ENCODE data around the gene BIRC6. TPM values are rescaled to one million over a fixed set of nuclear protein-coding genes. Genes with fewer than 3 reads are reported as not detected.
A peak's percentile ranks its signal among the peaks of the same experiment; 100 is the strongest.
"Not testable (repeated sequence)": the region's sequence is repeated elsewhere in the genome, so short reads cannot be mapped to it uniquely, and the experiment has no call there.

Gene BIRC6
- total and polyA plus RNA-seq, 4 donors = 60.2 to 241 (median 82.0) TPM

- peaks cover 17% of the 10 kb centered on the region for H3K36me3 ChIP-seq (ENCODE audit: control insufficient read depth, insufficient read depth, low read length)
Measured at GRCh38 chr2:32632089-32632488, 275.3 kb downstream of the BIRC6 start.

GRCh38 chr2:32633040-32633439 lies 276.2 kb downstream of the BIRC6 start:
- Histone ChIP-seq H3K27ac (ENCODE audit: low read depth, low read length) (no peak overlapping the region), H3K9me3 (ENCODE audit: control insufficient read depth, insufficient read depth, low read length) (no peaks in the 10 kb centered on the region), H3K4me3 (ENCODE audit: low read depth, low read length) (no peak overlapping the region), H3K27me3 (ENCODE audit: control insufficient read depth, insufficient read depth, low read length) (no peaks in the 10 kb centered on the region), H3K36me3 (ENCODE audit: control insufficient read depth, insufficient read depth, low read length) (peaks cover 17% of the 10 kb centered on the region), H3K4me1 (ENCODE audit: control insufficient read depth, insufficient read depth, low read length) (peaks cover 8% of the 10 kb centered on the region)
- no peak for DNase-seq (ENCODE audit: low read depth in 4 of 6, low spot score in 6 of 6)
- WGBS (ENCODE audit: insufficient coverage) = no CpG with 5 or more reads among the region's 3 CpGs

More at GRCh38 chr2:32632089-32632488, 275.3 kb downstream of the BIRC6 start:
- no peaks in the 10 kb centered on the region for H3K27me3 ChIP-seq (ENCODE audit: control insufficient read depth, insufficient read depth, low read length)
- peaks cover 13% of the 10 kb centered on the region for H3K4me1 ChIP-seq (ENCODE audit: control insufficient read depth, insufficient read depth, low read length)
- DNase-seq (ENCODE audit: low read depth in 4 of 6, low spot score in 6 of 6) = no peak
- H3K4me3 ChIP-seq (ENCODE audit: low read depth, low read length) = no peak overlapping the region
- no CpG with 5 or more reads among the region's 5 CpGs for WGBS (ENCODE audit: insufficient coverage)
- H3K9me3 ChIP-seq (ENCODE audit: control insufficient read depth, insufficient read depth, low read length) = no peaks in the 10 kb centered on the region
- no peak overlapping the region for H3K27ac ChIP-seq (ENCODE audit: low read depth, low read length)

DNA sequence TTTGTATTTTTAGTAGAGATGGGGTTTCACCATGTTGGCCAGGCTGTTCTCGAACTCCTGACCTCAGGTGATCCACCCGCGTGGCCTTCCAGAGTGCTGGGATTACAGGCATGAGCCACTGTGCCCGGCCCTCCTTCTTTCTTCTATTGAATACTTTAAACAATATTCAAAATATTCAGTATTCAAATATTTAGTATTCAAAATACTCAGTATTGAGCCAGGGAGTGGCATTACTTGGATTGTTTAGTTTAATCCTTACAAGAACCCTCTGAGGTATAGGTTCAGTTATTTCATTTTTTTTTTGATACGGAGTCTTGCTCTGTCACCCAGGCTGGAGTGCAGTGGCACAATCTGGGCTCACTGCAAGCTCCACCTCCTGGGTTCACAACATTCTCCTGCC lies 281.7 kb downstream of the BIRC6 start:
- H3K4me3 ChIP-seq (ENCODE audit: low read depth, low read length); H3K4me1 ChIP-seq (ENCODE audit: control insufficient read depth, insufficient read depth, low read length); H3K27me3 ChIP-seq (ENCODE audit: control insufficient read depth, insufficient read depth, low read length); DNase-seq (ENCODE audit: low read depth in 4 of 6, low spot score in 6 of 6); H3K27ac ChIP-seq (ENCODE audit: low read depth, low read length); H3K9me3 ChIP-seq (ENCODE audit: control insufficient read depth, insufficient read depth, low read length): not testable (repeated sequence)
- 100% methylated on average over 1 of the region's 5 CpGs for WGBS (ENCODE audit: insufficient coverage)
- H3K36me3 ChIP-seq (ENCODE audit: control insufficient read depth, insufficient read depth, low read length) = peaks cover 39% of the 10 kb centered on the region

DNA sequence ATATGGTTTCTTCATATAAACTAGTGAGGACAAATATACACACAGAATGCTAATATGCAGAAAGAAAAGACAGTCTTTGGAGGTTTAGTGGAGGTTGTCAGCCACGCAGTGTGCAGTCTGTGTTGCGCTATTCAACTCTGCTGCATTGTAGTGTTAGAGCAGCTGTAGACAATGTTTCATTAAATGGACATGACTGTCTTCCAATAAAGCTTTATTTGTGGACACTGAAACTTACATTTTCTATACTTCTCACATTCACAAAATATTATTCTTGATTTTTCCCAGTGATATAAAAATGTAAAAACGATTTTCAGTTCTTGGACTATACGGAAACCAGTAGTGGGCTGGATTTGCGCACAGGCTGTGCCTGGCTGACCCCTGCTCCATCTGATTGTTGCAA lies 284.4 kb downstream of the BIRC6 start:
- Histone ChIP-seq H3K27me3 (ENCODE audit: control insufficient read depth, insufficient read depth, low read length) (no peaks in the 10 kb centered on the region), H3K4me1 (ENCODE audit: control insufficient read depth, insufficient read depth, low read length) (no peaks in the 10 kb centered on the region), H3K4me3 (ENCODE audit: low read depth, low read length) (no peak overlapping the region), H3K36me3 (ENCODE audit: control insufficient read depth, insufficient read depth, low read length) (peaks cover 51% of the 10 kb centered on the region), H3K9me3 (ENCODE audit: control insufficient read depth, insufficient read depth, low read length) (no peaks in the 10 kb centered on the region), H3K27ac (ENCODE audit: low read depth, low read length) (no peak overlapping the region)
- no peak for DNase-seq (ENCODE audit: low read depth in 4 of 6, low spot score in 6 of 6)
- 96% methylated on average over 3 of the region's 5 CpGs for WGBS (ENCODE audit: insufficient coverage)

GRCh38 chr2:32647180-32647651 lies 290.4 kb downstream of the BIRC6 start:
- Histone ChIP-seq H3K4me1 (ENCODE audit: control insufficient read depth, insufficient read depth, low read length) (no peaks in the 10 kb centered on the region), H3K27ac (ENCODE audit: low read depth, low read length) (no peak overlapping the region), H3K36me3 (ENCODE audit: control insufficient read depth, insufficient read depth, low read length) (peaks cover 45% of the 10 kb centered on the region), H3K27me3 (ENCODE audit: control insufficient read depth, insufficient read depth, low read length) (no peaks in the 10 kb centered on the region), H3K9me3 (ENCODE audit: control insufficient read depth, insufficient read depth, low read length) (no peaks in the 10 kb centered on the region), H3K4me3 (ENCODE audit: low read depth, low read length) (no peak overlapping the region)
- WGBS (ENCODE audit: insufficient coverage) = 100% methylated on average over 3 of the region's 5 CpGs
- DNase-seq (ENCODE audit: low read depth in 4 of 6, low spot score in 6 of 6) = no peak

DNA sequence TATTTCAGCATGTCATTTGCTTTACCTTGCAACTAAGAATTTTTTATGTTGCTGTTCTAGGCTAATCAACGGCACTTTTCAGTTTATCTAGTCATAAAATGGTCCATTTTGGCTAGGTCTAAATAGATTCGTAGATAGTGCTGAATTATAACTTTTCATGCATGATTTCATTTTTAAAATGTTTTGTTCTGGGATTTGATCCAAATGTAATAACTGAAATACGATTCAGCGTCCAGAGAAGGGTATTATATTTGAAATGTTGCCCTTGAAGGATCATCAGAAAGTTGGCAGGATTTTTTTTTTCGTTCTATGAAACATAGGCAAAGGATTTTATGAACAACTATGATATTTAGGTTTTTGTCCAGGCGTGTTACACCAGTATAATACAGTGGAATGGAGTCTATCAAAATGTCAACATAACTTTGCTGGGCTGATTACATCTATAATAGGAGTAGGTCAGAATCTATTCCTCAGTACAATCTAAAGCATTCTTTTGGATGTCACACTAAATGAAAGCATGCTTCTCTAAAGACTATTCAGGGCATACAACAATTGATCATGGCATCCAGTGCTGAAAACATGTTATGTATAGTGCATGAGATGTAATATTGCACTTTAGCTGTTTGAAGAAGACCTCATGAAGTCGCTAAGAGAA lies 295.9 kb downstream of the BIRC6 start:
- H3K4me3 ChIP-seq (ENCODE audit: low read depth, low read length) = no peak overlapping the region
- H3K9me3 ChIP-seq (ENCODE audit: control insufficient read depth, insufficient read depth, low read length) = no peaks in the 10 kb centered on the region
- DNase-seq (ENCODE audit: low read depth in 4 of 6, low spot score in 6 of 6) = peak in 2 of 6 donors; percentile 10 to 41
- no peak overlapping the region for H3K27ac ChIP-seq (ENCODE audit: low read depth, low read length)
- no CpG with 5 or more reads among the region's 7 CpGs for WGBS (ENCODE audit: insufficient coverage)
- H3K27me3 ChIP-seq (ENCODE audit: control insufficient read depth, insufficient read depth, low read length) = no peaks in the 10 kb centered on the region
- peaks cover 12% of the 10 kb centered on the region for H3K36me3 ChIP-seq (ENCODE audit: control insufficient read depth, insufficient read depth, low read length)
- no peaks in the 10 kb centered on the region for H3K4me1 ChIP-seq (ENCODE audit: control insufficient read depth, insufficient read depth, low read length)

DNA sequence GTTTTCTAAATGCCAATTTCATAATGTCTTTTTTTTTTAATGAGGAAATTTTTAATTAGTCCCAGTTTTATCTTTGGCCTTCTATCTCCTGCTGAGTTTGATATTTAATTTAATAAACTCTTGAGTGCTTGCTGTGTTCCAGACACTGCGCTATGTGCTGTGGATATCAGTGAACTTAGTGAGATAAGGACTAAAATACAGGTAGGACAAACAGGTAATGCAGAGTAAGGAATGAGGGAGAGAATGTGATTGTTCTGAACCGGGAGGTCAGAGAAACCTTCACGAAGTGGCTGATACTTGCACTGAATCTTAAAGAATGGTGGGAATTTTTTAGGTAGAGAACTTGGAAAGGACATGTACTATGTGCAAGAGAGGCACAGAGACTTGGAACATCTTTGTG lies 299.2 kb downstream of the BIRC6 start:
- Histone ChIP-seq H3K4me3 (ENCODE audit: low read depth, low read length) (no peak overlapping the region), H3K27ac (ENCODE audit: low read depth, low read length) (no peak overlapping the region), H3K9me3 (ENCODE audit: control insufficient read depth, insufficient read depth, low read length) (no peaks in the 10 kb centered on the region), H3K36me3 (ENCODE audit: control insufficient read depth, insufficient read depth, low read length) (peaks cover 7% of the 10 kb centered on the region), H3K27me3 (ENCODE audit: control insufficient read depth, insufficient read depth, low read length) (no peaks in the 10 kb centered on the region), H3K4me1 (ENCODE audit: control insufficient read depth, insufficient read depth, low read length) (no peaks in the 10 kb centered on the region)
- WGBS (ENCODE audit: insufficient coverage) = 96% methylated on average over 3 of the region's 3 CpGs
- DNase-seq (ENCODE audit: low read depth in 4 of 6, low spot score in 6 of 6) = no peak

DNA sequence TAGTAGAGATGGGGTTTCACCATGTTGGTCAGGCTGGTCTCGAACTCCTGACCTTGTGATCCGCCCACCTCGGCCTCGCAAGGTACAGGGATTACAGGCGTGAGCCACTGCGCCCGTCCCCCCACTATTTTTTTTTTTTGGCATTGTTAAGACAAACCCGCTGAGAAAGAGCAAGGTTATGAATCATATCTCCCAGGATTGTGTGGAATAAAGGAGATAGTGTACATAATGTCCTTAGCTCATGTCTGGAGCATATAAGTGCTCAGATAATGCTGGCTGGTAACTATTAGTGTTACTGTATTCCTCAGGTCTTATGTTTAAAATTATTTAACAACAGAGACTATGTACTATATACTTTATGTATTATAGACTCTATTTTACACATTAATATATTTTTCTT lies 307.0 kb downstream of the BIRC6 start:
- Histone ChIP-seq H3K27ac (ENCODE audit: low read depth, low read length) (no peak overlapping the region), H3K36me3 (ENCODE audit: control insufficient read depth, insufficient read depth, low read length) (peaks cover 3% of the 10 kb centered on the region), H3K9me3 (ENCODE audit: control insufficient read depth, insufficient read depth, low read length) (no peaks in the 10 kb centered on the region), H3K27me3 (ENCODE audit: control insufficient read depth, insufficient read depth, low read length) (no peaks in the 10 kb centered on the region), H3K4me1 (ENCODE audit: control insufficient read depth, insufficient read depth, low read length) (no peaks in the 10 kb centered on the region), H3K4me3 (ENCODE audit: low read depth, low read length) (no peak overlapping the region)
- WGBS (ENCODE audit: insufficient coverage) = no CpG with 5 or more reads among the region's 8 CpGs
- DNase-seq (ENCODE audit: low read depth in 4 of 6, low spot score in 6 of 6) = no peak

DNA sequence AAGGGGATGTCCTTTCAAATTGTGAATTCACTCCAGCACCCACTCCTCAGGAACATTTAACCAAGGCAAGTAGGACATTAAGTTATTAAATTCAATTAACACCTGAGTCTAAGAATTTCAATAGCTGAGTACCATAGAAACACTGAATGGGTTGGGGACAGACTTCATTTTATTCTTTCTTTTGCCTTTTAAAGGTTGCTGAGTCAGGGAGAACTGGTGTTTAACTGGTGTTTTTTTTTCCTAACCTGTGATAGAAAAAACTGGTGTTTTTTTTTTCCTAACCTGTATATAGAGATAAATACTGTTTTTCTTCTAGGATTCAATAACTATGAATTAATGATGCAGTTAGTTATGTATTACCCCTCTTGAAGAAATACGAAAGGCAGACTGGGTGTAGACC lies 309.9 kb downstream of the BIRC6 start:
- Histone ChIP-seq H3K27me3 (ENCODE audit: control insufficient read depth, insufficient read depth, low read length) (no peaks in the 10 kb centered on the region), H3K27ac (ENCODE audit: low read depth, low read length) (no peak overlapping the region), H3K4me3 (ENCODE audit: low read depth, low read length) (no peak overlapping the region), H3K36me3 (ENCODE audit: control insufficient read depth, insufficient read depth, low read length) (peaks cover 3% of the 10 kb centered on the region), H3K4me1 (ENCODE audit: control insufficient read depth, insufficient read depth, low read length) (no peaks in the 10 kb centered on the region), H3K9me3 (ENCODE audit: control insufficient read depth, insufficient read depth, low read length) (no peaks in the 10 kb centered on the region)
- no CpG with 5 or more reads among the region's 1 CpG for WGBS (ENCODE audit: insufficient coverage)
- no peak for DNase-seq (ENCODE audit: low read depth in 4 of 6, low spot score in 6 of 6)

- Histone ChIP-seq H3K27ac (ENCODE audit: low read depth, low read length) (no peak overlapping the region), H3K36me3 (ENCODE audit: control insufficient read depth, insufficient read depth, low read length) (peaks cover 6% of the 10 kb centered on the region), H3K4me3 (ENCODE audit: low read depth, low read length) (no peak overlapping the region), H3K27me3 (ENCODE audit: control insufficient read depth, insufficient read depth, low read length) (no peaks in the 10 kb centered on the region), H3K4me1 (ENCODE audit: control insufficient read depth, insufficient read depth, low read length) (no peaks in the 10 kb centered on the region), H3K9me3 (ENCODE audit: control insufficient read depth, insufficient read depth, low read length) (no peaks in the 10 kb centered on the region)
- no CpG with 5 or more reads among the region's 1 CpG for WGBS (ENCODE audit: insufficient coverage)
- no peak for DNase-seq (ENCODE audit: low read depth in 4 of 6, low spot score in 6 of 6)
Measured at GRCh38 chr2:32668254-32668653, 311.4 kb downstream of the BIRC6 start.
